CD4-positive, alpha-beta T cell treated with Interferon gamma for 1 hour (primary cell): ENCODE measurements around the gene CFAP161.
"Not testable (repeated sequence)": the region's sequence is repeated elsewhere in the genome, so short reads cannot be mapped to it uniquely, and the experiment has no call there.

Source experiments
- DNase-seq: peaks from one replicate; pipeline ENCODE4 v3.0.0-alpha.2; 2020

CFAP161 gene

GRCh38 chr15:81108427-81108826 is 25.6 kb upstream of the CFAP161 start:
- DNase-seq: no peak

GRCh38 chr15:81111018-81111417 is 23.1 kb upstream of the CFAP161 start:
- DNase-seq: no peak

GRCh38 chr15:81111510-81112470 is 22.3 kb upstream of the CFAP161 start:
- no peak for DNase-seq

DNA sequence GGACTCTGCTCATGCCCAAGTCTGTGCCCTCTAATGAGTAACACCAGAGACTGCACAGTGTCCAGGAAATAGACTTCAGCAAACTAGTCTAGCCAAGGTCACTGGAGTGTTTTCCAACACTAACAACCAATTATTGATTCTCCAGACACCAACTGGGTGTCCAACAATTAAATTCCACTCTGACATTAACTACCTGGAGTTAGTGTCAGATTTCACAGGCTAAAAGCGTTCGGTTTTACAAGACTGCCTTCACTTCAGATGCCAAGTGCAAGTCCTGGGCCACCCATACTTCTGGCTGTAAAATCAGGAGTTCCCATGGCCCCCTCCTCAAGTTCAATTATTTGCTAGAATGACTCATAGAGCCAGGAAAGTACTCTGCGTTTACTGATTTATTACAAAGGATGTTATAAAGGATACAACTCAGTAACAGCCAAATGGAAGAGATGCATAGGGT is 20.8 kb upstream of the CFAP161 start:
- DNase-seq: no peak

DNA sequence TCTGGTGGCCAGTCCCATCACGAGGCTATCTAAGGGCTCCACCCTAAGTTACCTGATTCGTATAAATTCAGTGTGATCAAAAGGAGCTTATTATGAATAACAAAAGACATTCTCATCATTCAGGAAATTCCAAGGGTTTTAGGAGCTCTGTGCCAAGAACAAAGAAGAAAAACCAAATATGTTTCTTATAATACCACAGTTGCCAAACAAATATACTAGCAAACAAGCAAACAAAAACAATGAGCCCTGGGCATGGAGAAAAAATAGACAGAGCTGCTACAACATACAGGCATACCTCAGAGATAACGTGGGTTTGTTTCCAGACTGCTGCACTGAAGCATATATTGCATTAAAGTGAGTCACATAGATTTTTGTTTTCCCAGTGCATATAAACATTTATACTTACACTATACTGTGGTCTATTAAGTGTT is 20.2 kb upstream of the CFAP161 start:
- no peak for DNase-seq

DNA sequence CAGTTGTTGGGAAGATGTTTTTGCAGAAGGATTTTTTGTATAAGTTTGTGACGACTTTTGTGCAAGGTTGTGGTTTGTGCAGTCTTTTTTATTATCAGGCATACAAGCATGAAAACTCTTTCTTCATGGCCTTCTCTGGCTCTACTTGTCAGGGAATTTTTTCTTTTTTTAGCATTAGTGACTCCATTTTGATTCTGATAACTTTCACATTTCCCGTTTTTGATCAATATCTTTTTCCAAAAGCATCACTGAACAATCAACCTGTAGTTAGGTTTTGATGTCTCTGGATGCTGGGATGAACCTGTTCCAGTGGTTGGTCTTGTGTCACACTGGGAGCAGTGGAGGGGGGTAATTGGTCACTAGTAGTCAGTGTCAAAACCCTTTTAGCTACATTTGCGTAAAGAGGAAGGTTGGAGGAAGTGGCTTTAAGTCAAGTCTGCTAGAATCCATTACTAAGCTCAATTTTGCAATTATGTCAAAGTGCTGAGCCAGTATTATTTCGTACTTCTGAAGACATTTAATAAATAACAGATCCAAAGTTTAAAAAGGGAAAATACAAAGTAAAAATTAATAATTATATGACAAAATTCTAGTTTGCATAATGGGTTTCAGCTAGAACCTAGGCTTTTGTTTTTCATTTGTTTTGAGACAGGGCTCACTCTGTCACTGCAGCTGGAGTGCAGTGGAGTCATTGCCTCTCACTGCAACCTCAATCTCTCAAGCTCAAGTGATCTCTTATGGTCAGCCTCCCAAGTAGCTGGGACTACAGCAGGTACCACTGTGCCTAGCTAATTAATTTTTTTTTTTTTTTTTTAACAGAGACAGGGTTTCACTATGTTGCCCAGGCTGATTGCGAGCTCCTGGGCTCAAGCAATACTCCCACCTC is 18.8 kb upstream of the CFAP161 start:
- no peak for DNase-seq

DNA sequence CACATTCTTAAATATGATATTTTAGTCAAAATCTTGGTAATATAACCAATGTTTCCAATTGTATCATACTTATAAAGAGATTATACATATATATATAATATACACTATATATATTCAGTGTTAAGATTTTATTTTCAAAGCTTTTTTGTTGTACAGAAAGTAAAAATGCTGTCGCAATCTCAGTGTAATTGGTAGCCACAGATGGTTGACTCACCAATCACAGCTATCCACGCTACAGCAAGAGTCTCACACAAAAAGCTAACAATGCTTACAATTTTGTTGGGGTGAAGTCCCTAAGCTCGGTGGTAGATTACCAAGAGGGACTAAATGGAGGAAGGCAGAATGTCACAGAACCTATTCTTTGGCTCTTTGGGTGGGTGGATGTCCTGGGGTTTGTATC is 16.9 kb upstream of the CFAP161 start:
- DNase-seq: no peak

DNA sequence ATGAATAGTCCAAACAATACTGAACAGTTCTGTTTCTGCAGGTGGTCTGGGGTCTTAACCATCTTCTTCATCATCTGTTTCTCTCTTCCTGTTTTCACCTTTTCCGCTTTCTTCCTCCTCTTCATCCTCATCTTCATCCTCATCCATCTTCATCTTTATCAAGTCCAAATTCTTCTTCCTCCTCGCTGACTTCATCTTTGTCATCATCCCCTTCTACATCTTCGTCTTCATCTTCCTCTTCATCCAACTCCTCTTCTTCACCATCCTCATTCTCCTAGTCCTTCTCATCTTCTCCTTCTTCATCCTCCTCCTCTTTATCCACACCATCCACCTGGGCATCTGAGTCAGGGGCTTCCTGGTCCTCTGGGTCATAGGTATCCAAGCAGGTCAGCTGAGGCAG is 16.5 kb upstream of the CFAP161 start:
- no peak for DNase-seq

DNA sequence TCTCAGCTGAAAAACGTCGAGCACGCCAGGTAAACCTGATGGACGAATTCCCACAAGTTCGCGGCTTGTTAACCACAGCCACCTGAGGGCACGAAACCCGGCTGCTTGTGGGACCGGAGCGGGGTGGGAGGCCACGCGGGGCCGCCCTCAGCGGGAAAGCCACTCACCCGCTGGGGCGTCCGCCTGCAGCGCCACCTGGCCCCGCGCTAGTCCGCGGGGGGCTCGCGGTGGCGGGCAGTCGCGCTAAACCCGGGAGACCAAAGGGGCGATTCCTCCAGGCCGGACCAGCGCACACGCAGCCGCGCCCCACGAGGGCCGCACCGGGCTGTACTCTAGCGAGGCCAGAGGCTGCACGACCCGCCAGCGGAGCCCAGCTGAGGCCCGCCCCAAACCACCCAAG is 15.7 kb upstream of the CFAP161 start:
- DNase-seq: no peak

DNA sequence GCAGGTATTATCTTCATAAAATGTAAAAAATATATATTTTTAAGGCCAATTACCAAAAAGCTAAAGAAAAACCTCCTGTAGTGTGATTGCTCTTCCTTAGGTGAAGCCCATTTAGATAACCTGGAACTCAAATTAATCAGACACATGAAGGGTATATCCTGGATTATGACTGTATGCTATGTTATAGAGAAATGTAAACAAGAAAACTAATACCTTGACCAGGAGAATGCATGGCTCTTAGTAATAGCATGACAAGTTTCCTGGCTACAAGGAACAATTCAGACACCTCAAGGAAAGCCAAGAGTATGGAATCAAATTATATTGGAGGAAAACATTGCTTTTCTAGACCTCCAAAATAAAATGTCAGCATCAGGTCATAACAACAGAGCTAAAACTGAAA is 14.0 kb upstream of the CFAP161 start:
- no peak for DNase-seq

DNA sequence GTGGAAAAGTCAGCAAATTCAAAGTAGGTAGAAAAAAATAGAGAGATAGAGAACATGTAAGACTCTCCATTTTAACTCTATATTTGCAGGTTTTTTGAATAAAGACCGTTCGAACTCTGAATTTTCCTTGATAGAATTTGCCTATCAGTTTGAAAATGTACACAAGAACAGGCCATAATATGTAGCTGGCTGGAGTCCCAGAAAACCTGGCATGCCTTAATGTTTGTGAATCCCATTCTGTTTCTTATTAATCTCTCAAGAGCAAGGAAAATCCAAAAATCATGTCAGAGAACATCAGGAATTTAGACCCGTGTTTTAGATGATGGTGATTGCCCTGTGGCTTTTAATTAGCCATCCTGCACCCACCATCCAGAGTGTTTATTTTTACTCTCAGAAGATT is 7.2 kb upstream of the CFAP161 start:
- no peak for DNase-seq

- DNase-seq: not testable (repeated sequence)
Measured at GRCh38 chr15:81141478-81141877, 7.4 kb downstream of the CFAP161 start.

DNA sequence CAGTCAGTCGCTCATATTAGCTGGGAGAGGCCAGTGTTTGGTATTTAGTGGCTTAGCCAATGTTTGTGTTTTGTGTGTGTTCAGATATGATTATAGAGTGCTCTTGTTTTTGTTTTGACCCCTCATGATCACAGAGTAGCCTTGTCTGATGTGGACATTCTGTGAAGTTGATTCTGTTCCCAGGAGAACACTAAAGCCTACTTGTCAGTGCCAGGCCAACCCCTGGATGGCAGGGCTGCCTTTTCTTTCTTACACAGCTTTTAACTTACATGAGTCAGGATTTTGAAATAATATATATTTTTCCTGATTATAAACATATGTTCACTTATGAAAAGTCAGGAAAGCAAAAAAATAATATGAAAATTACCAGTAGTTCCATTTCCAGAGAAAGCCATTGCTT is 11.9 kb downstream of the CFAP161 start:
- no peak for DNase-seq

GRCh38 chr15:81146466-81146865 is 12.4 kb downstream of the CFAP161 start:
- no peak for DNase-seq

- DNase-seq: no peak
Measured at GRCh38 chr15:81151389-81151788, 17.3 kb downstream of the CFAP161 start.

DNA sequence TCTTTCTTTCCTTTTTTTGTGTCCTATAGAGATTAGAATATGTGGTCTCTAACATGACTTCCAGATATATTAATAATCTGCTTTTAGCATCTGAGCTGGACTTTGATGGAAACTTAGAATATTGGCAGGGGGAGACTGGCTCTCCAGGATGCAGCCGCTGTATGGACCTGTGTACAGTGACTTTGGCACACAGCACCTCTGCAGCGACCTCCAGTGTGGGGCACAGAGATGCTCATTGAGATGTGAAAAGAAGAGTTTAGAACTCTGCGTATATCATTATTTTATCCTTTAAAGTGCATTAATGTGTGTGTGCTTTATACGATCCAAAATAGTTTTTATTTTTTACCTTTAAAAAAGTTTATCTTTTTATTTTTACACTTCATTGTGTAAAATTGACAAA is 18.3 kb downstream of the CFAP161 start:
- DNase-seq: no peak

- DNase-seq: no peak
Measured at GRCh38 chr15:81152799-81153198, 18.7 kb downstream of the CFAP161 start.

DNA sequence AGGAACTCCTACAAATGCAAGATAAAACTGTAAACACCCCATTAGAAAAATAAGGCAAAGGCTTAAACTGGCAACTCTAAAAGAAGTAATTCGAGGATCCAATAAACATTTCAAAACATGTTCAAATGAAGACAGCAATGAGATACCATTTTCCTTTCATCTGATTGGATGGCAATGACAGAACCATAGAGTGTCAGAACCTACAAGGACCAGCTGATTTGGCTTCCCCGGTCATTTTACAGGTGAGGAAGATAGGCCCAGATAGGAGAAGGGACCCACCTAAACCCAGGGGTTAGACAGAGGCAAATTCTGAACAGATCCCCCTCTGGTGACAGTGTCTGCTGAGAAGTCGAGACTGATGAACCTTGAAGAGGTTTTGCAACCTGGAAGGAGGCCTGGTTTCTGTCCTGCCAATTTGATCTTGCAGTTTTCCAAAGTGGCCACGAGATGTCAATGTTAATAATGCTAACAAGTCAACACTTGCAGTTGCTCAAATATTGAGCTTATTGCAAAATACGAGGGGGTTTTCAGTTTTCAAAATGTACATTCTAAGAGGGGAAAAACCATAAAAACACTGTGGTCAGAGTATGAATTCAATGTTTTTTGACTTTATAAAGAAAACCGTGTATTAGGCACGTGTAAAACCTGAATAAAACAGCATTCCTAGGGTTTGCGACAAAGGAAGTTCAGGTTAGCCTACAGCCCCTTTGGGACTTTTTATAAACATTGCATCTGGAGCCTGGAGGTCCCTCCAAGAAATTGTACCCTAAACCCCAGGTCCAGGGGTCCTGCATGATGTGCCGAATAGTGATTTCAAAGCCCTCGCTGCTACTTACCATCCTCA is 21.5 kb downstream of the CFAP161 start:
- DNase-seq: no peak

- no peak for DNase-seq
Measured at GRCh38 chr15:81156324-81156723, 22.3 kb downstream of the CFAP161 start.

- DNase-seq: no peak
Measured at GRCh38 chr15:81157195-81157938, 23.3 kb downstream of the CFAP161 start.

DNA sequence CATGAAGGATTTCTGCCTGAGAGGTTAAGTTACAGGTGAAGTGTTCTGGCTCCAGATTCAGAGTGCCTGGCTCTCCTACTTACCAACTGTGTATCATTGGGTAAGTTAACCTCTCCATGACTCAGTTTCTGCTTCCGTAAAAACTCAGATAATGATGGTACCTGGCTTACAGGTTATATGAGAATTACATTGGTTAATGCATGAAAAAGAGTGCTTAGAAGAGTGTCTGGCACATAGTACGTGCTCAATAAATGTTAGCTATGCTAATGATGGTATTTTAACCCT is 23.8 kb downstream of the CFAP161 start:
- DNase-seq: no peak

- DNase-seq: not testable (repeated sequence)
Measured at GRCh38 chr15:81158561-81158960, 24.5 kb downstream of the CFAP161 start.
